HG03575 (cell line): ENCODE measurements around the gene C1QTNF2.
"Not testable (repeated sequence)": the region's sequence is repeated elsewhere in the genome, so short reads cannot be mapped to it uniquely, and the experiment has no call there.

Experiments used
- ATAC-seq: cut with Tn5 transposase; IDR thresholded peaks from one replicate; pipeline ENCODE4 v1.9.1; 2021; ENCODE audit not compliant: unreplicated experiment, insufficient number of reproducible peaks, low FRiP score; ENCODE audit errors: extremely low read depth

Gene C1QTNF2

DNA sequence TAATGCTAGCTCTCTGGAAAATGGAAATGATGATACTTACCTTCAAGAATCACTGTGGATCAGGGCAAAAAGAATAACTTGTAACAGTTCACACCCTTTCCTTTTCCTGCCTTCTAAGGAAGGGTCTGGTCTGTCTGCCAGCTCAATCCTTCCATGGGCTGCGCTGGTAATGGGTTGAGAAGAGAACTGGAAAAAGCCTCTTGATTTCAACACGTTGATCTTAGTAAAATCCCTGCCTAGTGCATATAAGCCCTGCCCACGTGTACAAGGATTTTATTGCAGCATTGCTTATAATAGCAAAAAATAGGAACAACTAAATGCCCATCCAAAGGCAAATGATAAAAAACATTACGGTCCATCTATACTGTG, 20.5 kb downstream of the C1QTNF2 start:
- ATAC-seq = no peak

- no peak for ATAC-seq
These were observed 21.0 kb downstream of the C1QTNF2 start for GRCh38 chr5:160349249-160349934.

GRCh38 chr5:160348080-160348479, 22.3 kb downstream of the C1QTNF2 start:
- ATAC-seq = no peak

DNA sequence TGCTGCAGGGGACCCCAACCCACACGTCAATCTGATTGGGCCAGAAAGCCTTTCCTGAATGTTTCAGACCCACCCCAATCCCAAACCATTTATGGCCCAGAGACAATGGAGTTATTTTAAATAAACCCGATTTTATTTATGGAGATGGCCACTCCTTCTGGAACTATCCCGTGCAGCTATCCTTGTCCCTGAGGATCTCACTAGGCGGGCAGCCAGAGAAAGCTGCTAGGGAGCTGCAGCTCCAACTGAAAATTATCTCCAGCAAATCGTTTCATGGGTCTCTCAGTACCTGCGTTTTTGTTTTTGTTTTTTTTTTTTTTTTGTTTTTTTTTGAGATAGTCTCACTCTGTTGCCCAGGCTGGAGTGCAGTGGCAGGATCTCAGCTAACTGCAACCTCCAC, 23.0 kb downstream of the C1QTNF2 start:
- no peak for ATAC-seq

DNA sequence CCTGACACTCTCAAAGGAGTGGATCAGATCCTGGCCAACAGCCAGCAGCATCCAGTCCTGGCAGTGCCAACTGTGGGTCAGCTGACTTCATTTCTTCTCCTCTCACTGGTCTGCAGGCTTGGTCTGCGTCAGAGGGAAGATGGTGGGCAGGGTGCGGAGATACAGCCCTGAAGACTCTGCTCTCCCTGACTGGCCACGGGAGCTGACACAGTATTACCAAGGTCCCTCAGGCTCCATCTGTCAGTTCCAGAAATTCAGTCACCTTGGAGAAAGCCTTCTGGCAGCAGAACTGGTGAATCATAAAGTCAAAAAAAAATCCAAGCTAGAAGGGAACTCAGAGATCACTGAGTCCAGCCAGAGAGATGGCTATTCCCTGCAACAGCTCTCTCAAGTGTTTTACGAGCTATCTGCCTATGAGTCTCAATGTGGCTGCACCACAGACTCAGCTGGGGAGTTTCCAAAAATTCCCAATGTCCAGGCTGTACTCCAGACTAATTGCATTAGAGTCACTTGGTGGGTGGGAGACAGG, 27.9 kb downstream of the C1QTNF2 start:
- ATAC-seq = no peak

DNA sequence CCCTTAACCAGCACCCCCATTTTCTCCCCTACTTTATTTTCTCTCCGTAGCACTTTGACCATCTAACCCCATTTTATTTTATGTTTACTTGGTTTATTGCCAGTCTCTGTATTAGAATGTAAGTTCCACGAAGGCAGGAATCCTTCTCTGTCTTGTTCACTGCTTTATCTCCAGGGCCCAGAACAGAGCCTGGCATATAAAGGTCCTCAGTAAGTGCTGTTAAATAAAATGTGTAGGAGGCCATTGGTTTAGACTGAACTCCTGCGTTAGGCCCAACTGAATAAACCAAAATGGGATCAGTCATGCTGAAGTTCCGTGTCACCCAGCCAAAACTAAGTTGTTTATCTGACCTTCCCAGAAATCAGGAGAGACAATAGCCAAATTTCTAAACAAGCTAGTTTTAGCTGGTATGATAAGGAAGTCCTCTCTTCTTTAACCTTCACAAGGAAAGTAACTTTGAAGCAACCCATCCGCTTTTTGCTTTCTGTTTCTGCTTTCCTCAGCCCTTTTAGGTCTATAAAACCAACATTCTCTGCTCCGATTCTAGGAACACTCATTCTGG, 29.0 kb downstream of the C1QTNF2 start:
- ATAC-seq = no peak

DNA sequence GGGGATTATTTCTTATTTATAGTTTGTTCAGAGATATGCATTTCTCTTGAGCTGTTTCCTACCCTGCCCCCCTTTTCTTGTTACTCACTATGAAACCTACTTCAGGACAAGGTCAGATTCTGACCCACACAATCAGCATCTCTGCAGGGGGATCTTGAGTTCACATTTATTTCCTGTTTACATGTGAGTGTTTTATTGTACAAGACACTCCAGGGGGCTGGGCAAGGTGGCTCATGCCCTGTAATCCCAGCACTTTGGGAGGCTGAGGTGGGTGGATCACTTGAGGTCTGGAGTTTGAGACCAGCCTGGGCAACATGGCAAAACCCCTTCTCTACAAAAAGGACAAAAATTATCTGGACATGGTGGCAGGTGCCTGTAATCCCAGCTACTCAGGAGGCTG, 29.9 kb downstream of the C1QTNF2 start:
- ATAC-seq = not testable (repeated sequence)

DNA sequence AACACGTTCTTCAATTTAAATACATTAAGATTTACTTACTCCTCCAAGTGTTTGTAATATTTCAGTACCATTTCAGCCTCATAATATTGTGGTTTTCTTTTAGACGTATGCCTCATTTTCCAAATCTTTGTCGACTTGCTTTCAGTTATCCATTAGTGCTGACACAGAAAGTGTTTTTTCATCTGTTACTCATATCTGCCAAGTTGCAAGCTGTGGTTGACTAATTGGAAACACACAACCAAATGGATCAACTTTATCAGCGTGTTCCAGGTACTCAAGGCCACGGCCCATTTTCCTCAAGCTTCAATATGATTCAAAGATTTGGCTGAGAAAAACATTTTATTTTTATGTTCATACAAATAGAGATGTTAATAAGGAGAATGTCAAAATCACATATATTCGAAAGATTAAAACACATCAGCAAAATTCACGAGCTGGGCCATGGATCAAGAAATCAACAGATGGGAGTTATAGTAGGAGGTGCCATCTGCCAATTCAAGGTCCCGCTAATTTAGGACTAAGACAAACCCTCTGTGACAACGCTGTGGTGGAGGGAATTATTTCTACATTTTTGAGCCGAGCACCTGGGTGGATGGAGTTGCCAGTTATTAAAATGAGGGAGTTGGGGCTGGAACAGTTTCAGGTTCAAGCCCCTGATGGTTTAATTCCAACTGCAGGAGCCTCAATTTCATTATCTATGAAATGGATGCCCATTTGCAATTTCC, 30.9 kb downstream of the C1QTNF2 start:
- no peak for ATAC-seq

DNA sequence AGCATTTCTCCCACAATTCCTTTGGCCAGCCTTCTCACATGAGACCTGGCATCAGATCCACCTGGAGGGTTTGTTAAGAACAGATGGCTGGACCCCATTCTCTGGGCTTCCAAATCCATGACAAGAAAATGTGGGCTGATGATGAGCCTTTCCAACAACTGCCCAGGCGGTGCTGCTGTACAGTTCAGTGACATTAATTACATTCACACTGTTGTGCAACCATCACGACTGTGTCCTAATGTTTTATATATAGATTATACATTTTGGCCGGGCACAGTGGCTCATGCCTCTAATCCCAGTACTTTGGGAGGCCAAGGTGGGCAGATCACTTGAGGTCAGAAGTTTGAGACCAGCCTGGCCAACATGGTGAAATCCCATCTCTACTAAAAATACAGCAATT, 35.7 kb downstream of the C1QTNF2 start:
- ATAC-seq = not testable (repeated sequence)

- no peak for ATAC-seq
These were observed 36.7 kb downstream of the C1QTNF2 start for GRCh38 chr5:160333721-160334120.

- no peak for ATAC-seq
These were observed 40.2 kb downstream of the C1QTNF2 start for GRCh38 chr5:160330212-160330611.

- no peak for ATAC-seq
These were observed 42.6 kb downstream of the C1QTNF2 start for GRCh38 chr5:160327818-160328217.

DNA sequence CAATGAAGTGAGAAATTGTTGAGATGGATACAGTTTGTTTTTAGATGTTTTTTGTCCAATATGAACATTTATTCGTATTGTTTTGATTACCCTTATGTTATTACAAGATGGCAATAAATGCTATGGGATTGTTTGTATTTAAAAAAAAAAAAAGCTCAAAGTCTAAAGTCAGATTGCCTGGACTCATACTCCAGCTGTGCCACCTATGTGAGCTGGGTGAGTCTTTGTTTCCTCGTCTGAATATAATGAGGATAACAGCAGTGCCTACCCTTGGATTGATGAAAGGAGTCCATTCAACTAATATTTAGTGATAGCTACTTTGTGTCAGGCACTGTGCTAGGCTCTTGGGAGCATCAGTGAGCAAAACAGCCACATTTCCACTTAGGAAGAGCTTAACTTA, 43.4 kb downstream of the C1QTNF2 start:
- no peak for ATAC-seq

DNA sequence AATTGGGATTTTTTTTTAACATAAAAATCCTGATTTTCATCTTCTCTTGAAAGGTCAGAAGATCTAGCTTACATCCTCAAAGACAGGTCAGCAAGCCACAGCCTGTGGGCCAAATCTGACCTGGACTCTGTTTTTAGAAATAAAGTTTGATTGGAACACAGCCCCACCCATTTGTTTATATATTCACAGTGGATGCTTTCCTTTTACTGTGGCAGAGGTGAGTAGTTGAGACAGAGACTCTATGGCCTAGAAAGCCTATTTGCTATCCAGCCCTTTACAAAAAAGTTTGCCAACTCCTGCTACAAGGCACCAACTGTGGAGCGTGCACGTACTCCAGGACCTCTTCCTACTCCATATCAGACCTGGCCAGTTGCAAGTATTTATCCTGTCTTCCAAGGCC, 44.7 kb downstream of the C1QTNF2 start:
- ATAC-seq = no peak

GRCh38 chr5:160324886-160325285, 45.5 kb downstream of the C1QTNF2 start:
- no peak for ATAC-seq

- ATAC-seq = no peak
These were observed 52.0 kb downstream of the C1QTNF2 start for GRCh38 chr5:160318409-160318808.

- ATAC-seq = no peak
These were observed 53.0 kb downstream of the C1QTNF2 start for GRCh38 chr5:160317434-160317833.

DNA sequence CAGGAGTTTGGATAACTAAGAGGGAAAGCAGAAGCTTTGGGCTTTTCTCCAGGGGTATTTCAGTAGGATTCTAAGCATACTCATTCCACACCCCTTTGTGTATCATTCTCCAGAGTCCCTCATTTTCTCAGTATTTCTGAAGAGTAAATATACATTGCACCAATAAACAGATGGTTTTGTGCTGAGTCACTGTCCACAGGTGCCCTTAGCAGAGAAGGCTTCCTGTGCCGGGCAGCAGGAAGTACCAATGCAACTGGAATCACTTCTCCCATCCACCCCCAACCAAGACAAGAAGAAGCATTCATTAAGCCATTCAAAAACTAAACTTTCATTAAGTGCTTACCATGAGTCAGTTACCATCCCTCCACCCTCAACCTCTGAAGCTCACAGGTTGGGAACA, 54.5 kb downstream of the C1QTNF2 start:
- no peak for ATAC-seq

- ATAC-seq = no peak
These were observed 57.3 kb downstream of the C1QTNF2 start for GRCh38 chr5:160312960-160313727.
